ENCODE results near the gene FUOM. TPM values are rescaled to one million over a fixed set of nuclear protein-coding genes. Genes with fewer than 3 reads are reported as not detected.

The FUOM gene
- total RNA-seq, 1 experiment from 2014 or later = 41.8 TPM

GRCh38 chr10:133391761-133392518 lies 34.1 kb upstream of the FUOM start:
- no peak overlapping the region for H3K56ac ChIP-seq (ENCODE audit: insufficient read length, low read depth, low read length)
- no peak overlapping the region; the same call in 1 of the 2 replicates for H3K14ac ChIP-seq (ENCODE audit: insufficient read depth, low read length)
- no peak overlapping the region for H2BK120ac ChIP-seq (ENCODE audit: low read depth, low read length, poor library complexity, severe bottlenecking)
- H2BK5ac ChIP-seq (ENCODE audit: insufficient read length, low read length) = no peak overlapping the region
- no peaks in the 10 kb centered on the region for H3K27me3 ChIP-seq (ENCODE audit: insufficient read depth, low read length)
- DNase-seq = no peak
- H4K20me1 ChIP-seq (ENCODE audit: control insufficient read depth, insufficient read depth, insufficient read length) = no peaks in the 10 kb centered on the region
- no peaks in the 10 kb centered on the region for H3K27me3 Mint-ChIP-seq (ENCODE audit: low read depth)
- no peak overlapping the region for H3K9ac ChIP-seq (ENCODE audit: extremely low read depth, insufficient read length, low read length)
- H3K23ac ChIP-seq (ENCODE audit: insufficient read length, low read depth, low read length) = no peak overlapping the region
- H3K9me3 ChIP-seq (ENCODE audit: control insufficient read depth, low read depth, low read length) = no peaks in the 10 kb centered on the region
- H3T11ph ChIP-seq (ENCODE audit: low read length) = no peak overlapping the region
- H3K79me2 ChIP-seq (ENCODE audit: insufficient read depth, low read length) = peaks cover 3% of the 10 kb centered on the region; the same call in 1 of the 2 replicates
- WGBS (ENCODE audit: extremely low coverage, insufficient read length, low lambda C conversion rate) = no CpG with 5 or more reads among the region's 12 CpGs
- no peak overlapping the region for H2AK5ac ChIP-seq (ENCODE audit: insufficient read length, low read length)
- H3K4me3 Mint-ChIP-seq = no peak overlapping the region
- H3K4me2 ChIP-seq (ENCODE audit: insufficient read depth, insufficient read length, low read length) = no peak overlapping the region
- H3K79me1 ChIP-seq (ENCODE audit: insufficient read depth, low read depth, low read length, poor library complexity, severe bottlenecking) = peaks cover 4% of the 10 kb centered on the region
- peaks cover 9 to 12% of the 10 kb centered on the region in 2 experiments for H3K4me1 Mint-ChIP-seq
- H2BK15ac ChIP-seq (ENCODE audit: low read depth, low read length) = no peak overlapping the region
- no peak overlapping the region for H3K4ac ChIP-seq (ENCODE audit: low read depth, low read length)
- H4K91ac ChIP-seq (ENCODE audit: insufficient read length, low read depth, low read length) = no peak overlapping the region
- H2BK12ac ChIP-seq (ENCODE audit: insufficient read length, low read depth, low read length) = no peak overlapping the region
- TF ChIP-seq CTCF (conservative IDR thresholded peaks at IDR 0.05) = no peak
- H3K4me1 ChIP-seq (ENCODE audit: insufficient read depth, low read length) = no peaks in the 10 kb centered on the region
- H4K5ac ChIP-seq (ENCODE audit: insufficient read length, low read depth, low read length) = no peak overlapping the region
- H3K27ac ChIP-seq (ENCODE audit: insufficient read length, low read depth, low read length) = no peak overlapping the region
- no peak overlapping the region for H2AFZ ChIP-seq (ENCODE audit: low read length)
- peaks cover 11 to 14% (median 13%) of the 10 kb centered on the region in 3 experiments for H3K36me3 Mint-ChIP-seq (ENCODE audit: insufficient read depth in 1 of 3, low read depth in 3 of 3)
- H3K23me2 ChIP-seq (ENCODE audit: insufficient read length, low read depth, low read length, poor library complexity, severe bottlenecking) = peaks cover 5% of the 10 kb centered on the region
- H4K8ac ChIP-seq (replicated peaks; ENCODE audit: insufficient read length, low read depth, low read length) = no peak overlapping the region
- no peak overlapping the region for H2BK20ac ChIP-seq (ENCODE audit: low read depth, low read length, poor library complexity, severe bottlenecking)
- no peak overlapping the region for H3K27ac Mint-ChIP-seq
- H3K18ac ChIP-seq (ENCODE audit: insufficient read length, low read depth, low read length) = no peak overlapping the region
- H3K9me3 Mint-ChIP-seq = no peaks in the 10 kb centered on the region; a peak in 1 of 5 replicates
